K562 (cell line): Measurements from ENCODE around the gene SESN2. TPM values are rescaled to one million over a fixed set of nuclear protein-coding genes. Genes with fewer than 3 reads are reported as not detected.

Experiments
- CCNT2 ChIP-seq: IDR thresholded peaks from 2 replicates; pipeline ENCODE4 v1.6.1; 2011; ENCODE audit warnings: borderline replicate concordance, low read depth, mild to moderate bottlenecking, moderate library complexity, mixed read lengths, low read length; ENCODE audit not compliant: insufficient read length; ENCODE audit errors: extremely low read depth
- DACH1 ChIP-seq: fragments of 450-650 bp; IDR thresholded peaks from 2 replicates; pipeline ENCODE4 v1.6.1; 2018; ENCODE audit not compliant: partially characterized antibody
- E2F3 ChIP-seq: fragments of 250-450 bp; sonication (Bioruptor Pico); IDR thresholded peaks from 2 replicates; pipeline ENCODE4 v1.4.0; 2020; ENCODE audit warnings: mild to moderate bottlenecking
- ETV1 ChIP-seq: fragments of 450-650 bp; conservative IDR thresholded peaks from 2 replicates; pipeline ENCODE4 v1.6.1; 2016; ENCODE audit warnings: missing genetic modification characterization, control low read depth, low read depth, missing compliant biosample characterization
- FOXA3 ChIP-seq, 2 experiments: fragments of 450-650 bp in 1 of 2; sonication (generic) in 1 of 2; formaldehyde crosslinking; IDR thresholded peaks in 1 of 2; conservative IDR thresholded peaks in 1 of 2; 2 replicates each; pipeline versions ENCODE4 v1.4.0 to v1.8.0; 2020 to 2022; ENCODE audit warnings: mild to moderate bottlenecking in 2 of 2, missing genetic modification reagents in 1 of 2
- HNRNPLL ChIP-seq: fragments of 200-400 bp; formaldehyde crosslinking; IDR thresholded peaks from 2 replicates; pipeline ENCODE4 v1.6.1; 2017; ENCODE audit warnings: low read length, low read depth, mild to moderate bottlenecking; ENCODE audit not compliant: poor library complexity, severe bottlenecking
- KDM2B ChIP-seq: fragments of 250-450 bp; sonication (Bioruptor Pico); IDR thresholded peaks from 2 replicates; pipeline ENCODE4 v1.8.0; 2021; ENCODE audit warnings: mild to moderate bottlenecking, moderate library complexity
- NFXL1 ChIP-seq: fragments of 450-650 bp; formaldehyde crosslinking; IDR thresholded peaks from 2 replicates; pipeline ENCODE4 v1.4.0; 2021; ENCODE audit warnings: mild to moderate bottlenecking
- POLR2G ChIP-seq: fragments of 200-400 bp; formaldehyde crosslinking; IDR thresholded peaks from 2 replicates; pipeline ENCODE4 v1.6.1; 2017; ENCODE audit warnings: low read depth, mild to moderate bottlenecking, antibody characterized with exemption, low read length, moderate library complexity
- RFX5 ChIP-seq: IDR thresholded peaks from 2 replicates; pipeline ENCODE4 v1.6.1; 2011; ENCODE audit warnings: low read depth, mild to moderate bottlenecking, improper control_type of control experiment, low read length
- SIN3A ChIP-seq, 2 experiments: fragments of 150-350 bp in 1 of 2; IDR thresholded peaks; 2 replicates each; pipeline ENCODE4 v1.6.1; 2011 to 2016; ENCODE audit warnings: borderline replicate concordance in 2 of 2, low read depth in 2 of 2, low read length in 2 of 2, mild to moderate bottlenecking in 2 of 2, moderate library complexity in 2 of 2; ENCODE audit not compliant: control insufficient read depth in 1 of 2
- SMAD1 ChIP-seq: fragments of 150-350 bp; IDR thresholded peaks from 2 replicates; pipeline ENCODE4 v1.6.1; 2014; ENCODE audit warnings: low read length, low read depth; ENCODE audit not compliant: partially characterized antibody
- SRSF3 ChIP-seq: fragments of 200-400 bp; formaldehyde crosslinking; IDR thresholded peaks from 2 replicates; pipeline ENCODE4 v1.6.1; 2016; ENCODE audit warnings: mild to moderate bottlenecking, low read length, moderate library complexity; ENCODE audit not compliant: insufficient read depth
- TRIM25 ChIP-seq: fragments of 450-650 bp; IDR thresholded peaks from 2 replicates; pipeline ENCODE4 v1.7.0; 2016; ENCODE audit warnings: borderline replicate concordance
- ZNF507 ChIP-seq: conservative IDR thresholded peaks from 2 replicates; pipeline ENCODE4 v1.6.1; 2017; ENCODE audit warnings: missing genetic modification characterization, missing compliant biosample characterization
- ZNF695 ChIP-seq: fragments of 450-650 bp; formaldehyde crosslinking; IDR thresholded peaks from 2 replicates; pipeline ENCODE4 v1.4.0; 2020; ENCODE audit warnings: mild to moderate bottlenecking, moderate library complexity
- polyA plus RNA-seq, 8 experiments: library from polyadenylated mRNA; depleted of rRNA in 4 of 8; stranded (reverse) in 5 of 8; unstranded in 3 of 8; fragments of >200 nt; fragmentation: Nextera tagmentation in 2 of 8; fragmentation: Illumina TruSeq in 1 of 8; extraction: Ambion mirVana in 2 of 8; extraction: Trizol in 1 of 8; gene quantifications; 2 replicates each; pipeline versions ENCODE4 v1.2.1 to v1.2.3, GENCODE V29; 2011 to 2014; ENCODE audit warnings: inconsistent platforms in 1 of 8, missing spikeins in 1 of 8
- total RNA-seq, 7 experiments: library from RNA; depleted of rRNA in 6 of 7; stranded (reverse); fragments of >200 nt in 6 of 7; fragmentation: Illumina TruSeq in 2 of 7; extraction: Trizol in 2 of 7; gene quantifications; 2 replicates each; pipeline versions ENCODE4 v1.2.1 to v1.2.3, GENCODE V29; 2011 to 2021; ENCODE audit warnings: low replicate concordance in 1 of 7
- TF ChIP-seq, protein P1 (sequence below): fragments of 250-450 bp; sonication (Bioruptor Pico); IDR thresholded peaks from 2 replicates; pipeline ENCODE4 v1.4.0; 2020; ENCODE audit warnings: mild to moderate bottlenecking, moderate library complexity
- TF ChIP-seq, protein P2 (sequence below): fragments of 200-400 bp; formaldehyde crosslinking; IDR thresholded peaks from 2 replicates; pipeline ENCODE4 v1.6.1; 2017; ENCODE audit warnings: mild to moderate bottlenecking, low read depth, low read length, moderate library complexity

Gene SESN2
- total and polyA plus RNA-seq, 9 of the 15 experiments (the other 6 are each of a cell fraction or from before 2014, with no cell fraction given) = 3.7 to 71.3 (median 16.8) TPM

DNA sequence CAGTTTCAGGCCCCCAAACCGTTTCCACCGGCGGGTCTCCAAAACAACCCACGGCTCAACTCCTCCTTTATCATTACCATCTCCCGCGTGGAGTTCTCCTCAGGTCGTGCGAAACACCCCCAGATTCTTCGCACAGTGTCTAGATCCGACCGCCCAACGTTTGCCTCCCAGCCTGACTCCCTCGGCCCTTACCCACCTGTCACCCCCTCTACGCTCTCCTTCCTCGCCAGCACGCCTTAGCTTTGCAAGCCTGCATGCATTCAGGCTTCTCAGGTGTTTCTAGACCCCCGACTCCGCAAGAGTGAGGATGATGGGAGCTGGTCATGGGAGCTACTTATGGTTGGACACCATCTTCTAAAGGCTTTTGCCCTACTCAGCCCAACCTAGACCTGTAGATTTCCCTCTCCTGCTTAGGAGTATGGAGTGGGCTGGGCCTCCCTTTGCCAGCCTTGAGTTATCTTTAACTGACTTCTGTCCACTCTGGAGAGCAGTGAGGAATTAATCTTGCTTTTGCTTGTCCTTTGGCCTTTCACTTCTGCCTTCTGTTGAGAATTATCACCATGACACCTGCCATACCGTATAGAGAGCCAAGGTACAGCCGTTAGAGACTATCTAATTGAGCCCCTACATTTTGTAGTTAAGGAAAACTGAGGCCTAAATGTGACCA lies 22.5 kb upstream of the SESN2 start (continued):
- TF ChIP-seq, protein P1, sequence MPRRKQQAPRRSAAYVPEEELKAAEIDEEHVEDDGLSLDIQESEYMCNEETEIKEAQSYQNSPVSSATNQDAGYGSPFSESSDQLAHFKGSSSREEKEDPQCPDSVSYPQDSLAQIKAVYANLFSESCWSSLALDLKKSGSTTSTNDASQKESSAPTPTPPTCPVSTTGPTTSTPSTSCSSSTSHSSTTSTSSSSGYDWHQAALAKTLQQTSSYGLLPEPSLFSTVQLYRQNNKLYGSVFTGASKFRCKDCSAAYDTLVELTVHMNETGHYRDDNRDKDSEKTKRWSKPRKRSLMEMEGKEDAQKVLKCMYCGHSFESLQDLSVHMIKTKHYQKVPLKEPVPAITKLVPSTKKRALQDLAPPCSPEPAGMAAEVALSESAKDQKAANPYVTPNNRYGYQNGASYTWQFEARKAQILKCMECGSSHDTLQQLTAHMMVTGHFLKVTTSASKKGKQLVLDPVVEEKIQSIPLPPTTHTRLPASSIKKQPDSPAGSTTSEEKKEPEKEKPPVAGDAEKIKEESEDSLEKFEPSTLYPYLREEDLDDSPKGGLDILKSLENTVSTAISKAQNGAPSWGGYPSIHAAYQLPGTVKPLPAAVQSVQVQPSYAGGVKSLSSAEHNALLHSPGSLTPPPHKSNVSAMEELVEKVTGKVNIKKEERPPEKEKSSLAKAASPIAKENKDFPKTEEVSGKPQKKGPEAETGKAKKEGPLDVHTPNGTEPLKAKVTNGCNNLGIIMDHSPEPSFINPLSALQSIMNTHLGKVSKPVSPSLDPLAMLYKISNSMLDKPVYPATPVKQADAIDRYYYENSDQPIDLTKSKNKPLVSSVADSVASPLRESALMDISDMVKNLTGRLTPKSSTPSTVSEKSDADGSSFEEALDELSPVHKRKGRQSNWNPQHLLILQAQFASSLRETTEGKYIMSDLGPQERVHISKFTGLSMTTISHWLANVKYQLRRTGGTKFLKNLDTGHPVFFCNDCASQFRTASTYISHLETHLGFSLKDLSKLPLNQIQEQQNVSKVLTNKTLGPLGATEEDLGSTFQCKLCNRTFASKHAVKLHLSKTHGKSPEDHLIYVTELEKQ (CRISPR knock-in tag) = no peak
- TF ChIP-seq ETV1 (tag) (no peak), SMAD1 (no peak), TRIM25 (peak; percentile 14; the same call in 1 of the 2 replicates), CCNT2 (no peak), ZNF695 (CRISPR knock-in tag) (0 out of 2 replicates have a peak, but pooled peaks have one; percentile 15), NFXL1 (CRISPR knock-in tag) (no peak), DACH1 (no peak), E2F3 (CRISPR knock-in tag) (peak; percentile 88), HNRNPLL (no peak), SIN3A (IDR thresholded peaks at IDR 0.05; ENCODE audit: borderline replicate concordance in 2 of 2, control insufficient read depth in 1 of 2, low read depth in 2 of 2, low read length in 2 of 2) (peak in 1 of 2 experiments; percentile 11; a peak in 2 of 4 replicates), RFX5 (no peak), SRSF3 (no peak; the same call in 1 of the 2 replicates), POLR2G (no peak), FOXA3 (CRISPR knock-in tag; conservative IDR thresholded peaks at IDR 0.05 in 1 of 2, IDR thresholded peaks at IDR 0.05 in 1 of 2) (no peak), ZNF507 (tag) (no peak), KDM2B (no peak)
- TF ChIP-seq, protein P2, sequence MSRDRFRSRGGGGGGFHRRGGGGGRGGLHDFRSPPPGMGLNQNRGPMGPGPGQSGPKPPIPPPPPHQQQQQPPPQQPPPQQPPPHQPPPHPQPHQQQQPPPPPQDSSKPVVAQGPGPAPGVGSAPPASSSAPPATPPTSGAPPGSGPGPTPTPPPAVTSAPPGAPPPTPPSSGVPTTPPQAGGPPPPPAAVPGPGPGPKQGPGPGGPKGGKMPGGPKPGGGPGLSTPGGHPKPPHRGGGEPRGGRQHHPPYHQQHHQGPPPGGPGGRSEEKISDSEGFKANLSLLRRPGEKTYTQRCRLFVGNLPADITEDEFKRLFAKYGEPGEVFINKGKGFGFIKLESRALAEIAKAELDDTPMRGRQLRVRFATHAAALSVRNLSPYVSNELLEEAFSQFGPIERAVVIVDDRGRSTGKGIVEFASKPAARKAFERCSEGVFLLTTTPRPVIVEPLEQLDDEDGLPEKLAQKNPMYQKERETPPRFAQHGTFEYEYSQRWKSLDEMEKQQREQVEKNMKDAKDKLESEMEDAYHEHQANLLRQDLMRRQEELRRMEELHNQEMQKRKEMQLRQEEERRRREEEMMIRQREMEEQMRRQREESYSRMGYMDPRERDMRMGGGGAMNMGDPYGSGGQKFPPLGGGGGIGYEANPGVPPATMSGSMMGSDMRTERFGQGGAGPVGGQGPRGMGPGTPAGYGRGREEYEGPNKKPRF = no peak
